CD8-positive, alpha-beta memory T cell (primary cell): ENCODE data around the gene CDH22. TPM values are rescaled to one million over a fixed set of nuclear protein-coding genes. Genes with fewer than 3 reads are reported as not detected.

Experiments used
- CTCF ChIA-PET: fragments of 350-600 bp; sonication (Branson Sonifier 250); formaldehyde crosslinking; loops from one replicate; lab custom pipeline; 2021; ENCODE audit warnings: antibody characterized with exemption; lab: Charles Lee
- POLR2A ChIA-PET: fragments of 350-600 bp; sonication (Branson Sonifier 250); formaldehyde crosslinking; loops from one replicate; lab custom pipeline; 2021; ENCODE audit warnings: antibody characterized with exemption; lab: Charles Lee
- DNase-seq, 5 donors: peaks; one replicate each; pipeline versions ENCODE4 v3.0.0 to v3.0.0-alpha.2; 2020 to 2022; ENCODE audit warnings: mixed read lengths in 1 of 5
- H3K27ac ChIP-seq: one replicate; pipeline ENCODE4 v1.7.0; 2013; ENCODE audit warnings: low read depth, mild to moderate bottlenecking, low read length, moderate library complexity
- H3K27me3 ChIP-seq: 2 replicates; pipeline ENCODE4 v1.7.0; 2013; ENCODE audit warnings: low read length, mild to moderate bottlenecking; ENCODE audit not compliant: insufficient read depth, poor library complexity, severe bottlenecking
- H3K36me3 ChIP-seq: 2 replicates; pipeline ENCODE4 v1.7.0; 2013; ENCODE audit warnings: mild to moderate bottlenecking, low read length, moderate library complexity; ENCODE audit not compliant: insufficient read depth
- H3K4me1 ChIP-seq: 2 replicates; pipeline ENCODE4 v1.7.0; 2013; ENCODE audit warnings: mild to moderate bottlenecking, low read length, moderate library complexity; ENCODE audit not compliant: insufficient read depth
- H3K4me3 ChIP-seq: 2 replicates; pipeline ENCODE4 v1.7.0; 2013; ENCODE audit warnings: mild to moderate bottlenecking, low read length
- H3K9me3 ChIP-seq: 2 replicates; pipeline ENCODE4 v1.7.0; 2013; ENCODE audit warnings: mild to moderate bottlenecking, low read length
- H3K27ac Mint-ChIP-seq, 8 donors: one replicate each; pipeline ENCODE4 v1.8.0; 2020 to 2021; ENCODE audit warnings: mixed read lengths in 8 of 8, mild to moderate bottlenecking in 6 of 8, inconsistent platforms in 3 of 8, moderate library complexity in 3 of 8
- H3K27me3 Mint-ChIP-seq, 2 donors: one replicate each; pipeline ENCODE4 v1.8.0; 2020 to 2021; ENCODE audit warnings: mixed read lengths in 2 of 2, mild to moderate bottlenecking in 1 of 2, moderate library complexity in 1 of 2
- H3K36me3 Mint-ChIP-seq, 3 donors: one replicate each; pipeline ENCODE4 v1.8.0; 2020 to 2021; ENCODE audit warnings: mixed read lengths in 3 of 3, inconsistent platforms in 1 of 3, mild to moderate bottlenecking in 1 of 3
- H3K4me1 Mint-ChIP-seq, 3 donors: one replicate each; pipeline ENCODE4 v1.8.0; 2020 to 2021; ENCODE audit warnings: mixed read lengths in 3 of 3, inconsistent platforms in 1 of 3, mild to moderate bottlenecking in 1 of 3
- H3K4me3 Mint-ChIP-seq, 7 donors: one replicate each; pipeline ENCODE4 v1.8.0; 2020 to 2021; ENCODE audit warnings: mixed read lengths in 7 of 7, mild to moderate bottlenecking in 6 of 7, moderate library complexity in 4 of 7, inconsistent platforms in 2 of 7
- H3K9me3 Mint-ChIP-seq, 5 donors: one replicate each; pipeline ENCODE4 v1.8.0; 2020 to 2022; ENCODE audit warnings: mixed read lengths in 5 of 5, mild to moderate bottlenecking in 3 of 5, moderate library complexity in 2 of 5, inconsistent platforms in 1 of 5
- polyA plus RNA-seq: library from polyadenylated mRNA; unstranded; fragments of 300-500 nt; fragmentation: Illumina TruSeq; gene quantifications from one replicate; pipeline ENCODE4 v1.2.3, GENCODE V29; 2021
- total RNA-seq, 2 experiments: library from RNA; stranded (reverse); gene quantifications; one replicate each; pipeline ENCODE4 v1.2.3, GENCODE V29; 2021

CDH22 gene
- total and polyA plus RNA-seq, 3 experiments from 2014 or later = not detected

- H3K27me3 ChIP-seq = no peaks in the 10 kb centered on the region
- no peak overlapping the region for H3K27ac Mint-ChIP-seq
- H3K27me3 Mint-ChIP-seq = peaks cover 11 to 43% of the 10 kb centered on the region in 2 donors
- CTCF ChIA-PET = no interaction called here
- H3K36me3 ChIP-seq = no peaks in the 10 kb centered on the region
- no peaks in the 10 kb centered on the region for H3K9me3 ChIP-seq
- no peaks in the 10 kb centered on the region for H3K4me1 ChIP-seq
- no peaks in the 10 kb centered on the region for H3K4me1 Mint-ChIP-seq
- POLR2A ChIA-PET = no interaction called here
- no peak for DNase-seq
- H3K4me3 ChIP-seq = no peak overlapping the region
- no peak overlapping the region for H3K27ac ChIP-seq
- no peaks in the 10 kb centered on the region for H3K36me3 Mint-ChIP-seq
- no peaks in the 10 kb centered on the region for H3K9me3 Mint-ChIP-seq
- no peak overlapping the region for H3K4me3 Mint-ChIP-seq
These were observed 152.2 kb downstream of the CDH22 start for GRCh38 chr20:46156065-46156464.

- no peaks in the 10 kb centered on the region for H3K4me1 Mint-ChIP-seq
- Histone ChIP-seq H3K4me1 (no peaks in the 10 kb centered on the region), H3K4me3 (no peak overlapping the region), H3K9me3 (no peaks in the 10 kb centered on the region), H3K36me3 (no peaks in the 10 kb centered on the region), H3K27ac (no peak overlapping the region), H3K27me3 (no peaks in the 10 kb centered on the region)
- no peak for DNase-seq
- POLR2A ChIA-PET = no interaction called here
- no peaks in the 10 kb centered on the region for H3K9me3 Mint-ChIP-seq
- H3K27me3 Mint-ChIP-seq = peaks cover 11 to 41% of the 10 kb centered on the region in 2 donors
- CTCF ChIA-PET = interaction anchor here (1.6 kb wide), 1 partner anchor 140 kb away, joined by 3 read pairs; no protein-coding TSS in a partner anchor
- H3K4me3 Mint-ChIP-seq = no peak overlapping the region
- no peak overlapping the region for H3K27ac Mint-ChIP-seq
- no peaks in the 10 kb centered on the region for H3K36me3 Mint-ChIP-seq
These were observed 153.5 kb downstream of the CDH22 start for GRCh38 chr20:46154796-46155195.

GRCh38 chr20:46154305-46154704, 154.0 kb downstream of the CDH22 start:
- H3K4me3 Mint-ChIP-seq = no peak overlapping the region
- H3K27ac Mint-ChIP-seq = no peak overlapping the region
- H3K27me3 Mint-ChIP-seq = peaks cover 11 to 39% of the 10 kb centered on the region in 2 donors
- Histone ChIP-seq H3K4me3 (no peak overlapping the region), H3K9me3 (no peaks in the 10 kb centered on the region), H3K4me1 (no peaks in the 10 kb centered on the region), H3K27me3 (no peaks in the 10 kb centered on the region), H3K36me3 (no peaks in the 10 kb centered on the region), H3K27ac (no peak overlapping the region)
- no peaks in the 10 kb centered on the region for H3K36me3 Mint-ChIP-seq
- no peaks in the 10 kb centered on the region for H3K9me3 Mint-ChIP-seq
- ChIA-PET CTCF (interaction anchor here (1.6 kb wide), 1 partner anchor 140 kb away, joined by 3 read pairs; no protein-coding TSS in a partner anchor), POLR2A (no interaction called here)
- DNase-seq = no peak
- H3K4me1 Mint-ChIP-seq = no peaks in the 10 kb centered on the region

- no peaks in the 10 kb centered on the region for H3K36me3 Mint-ChIP-seq
These were observed 155.3 kb downstream of the CDH22 start for GRCh38 chr20:46152824-46153586.

GRCh38 chr20:46151936-46152335, 156.4 kb downstream of the CDH22 start:
- CTCF ChIA-PET = interaction anchor here (1.2 kb wide), 1 partner anchor 11 kb away, joined by 3 read pairs; no protein-coding TSS in a partner anchor
- no peak overlapping the region for H3K4me3 ChIP-seq
- no peak for DNase-seq
- no peaks in the 10 kb centered on the region for H3K9me3 ChIP-seq
- no peaks in the 10 kb centered on the region for H3K36me3 Mint-ChIP-seq
- no peak overlapping the region for H3K27ac Mint-ChIP-seq
- H3K9me3 Mint-ChIP-seq = no peaks in the 10 kb centered on the region
- no peaks in the 10 kb centered on the region for H3K27me3 ChIP-seq
- H3K27me3 Mint-ChIP-seq = peaks cover 12 to 25% of the 10 kb centered on the region in 2 donors
- no peak overlapping the region for H3K4me3 Mint-ChIP-seq
- H3K36me3 ChIP-seq = no peaks in the 10 kb centered on the region
- POLR2A ChIA-PET = no interaction called here
- H3K4me1 Mint-ChIP-seq = no peaks in the 10 kb centered on the region
- H3K4me1 ChIP-seq = no peaks in the 10 kb centered on the region
- H3K27ac ChIP-seq = no peak overlapping the region

More at GRCh38 chr20:46152824-46153586, 155.3 kb downstream of the CDH22 start:
- no peaks in the 10 kb centered on the region for H3K36me3 ChIP-seq
- H3K9me3 Mint-ChIP-seq = no peaks in the 10 kb centered on the region
- CTCF ChIA-PET = interaction anchor here (1.6 kb wide), 1 partner anchor 138 kb away, joined by 3 read pairs; no protein-coding TSS in a partner anchor
- no peak overlapping the region for H3K27ac Mint-ChIP-seq
- no peak for DNase-seq
- H3K4me3 Mint-ChIP-seq = no peak overlapping the region
- POLR2A ChIA-PET = no interaction called here
- H3K27me3 ChIP-seq = no peaks in the 10 kb centered on the region
- H3K4me3 ChIP-seq = no peak overlapping the region
- no peaks in the 10 kb centered on the region for H3K9me3 ChIP-seq
- H3K27me3 Mint-ChIP-seq = peaks cover 11 to 29% of the 10 kb centered on the region in 2 donors
- H3K4me1 Mint-ChIP-seq = no peaks in the 10 kb centered on the region
- H3K27ac ChIP-seq = no peak overlapping the region
- no peaks in the 10 kb centered on the region for H3K4me1 ChIP-seq

- Histone ChIP-seq H3K4me3 (no peak overlapping the region), H3K9me3 (no peaks in the 10 kb centered on the region), H3K4me1 (no peaks in the 10 kb centered on the region), H3K36me3 (no peaks in the 10 kb centered on the region), H3K27ac (no peak overlapping the region), H3K27me3 (no peaks in the 10 kb centered on the region)
- DNase-seq = no peak
- ChIA-PET POLR2A (no interaction called here), CTCF (no interaction called here)
- Mint-ChIP-seq H3K4me3 (no peak overlapping the region), H3K36me3 (no peaks in the 10 kb centered on the region), H3K4me1 (no peaks in the 10 kb centered on the region), H3K27me3 (peaks cover 13 to 24% of the 10 kb centered on the region in 2 donors), H3K9me3 (no peaks in the 10 kb centered on the region), H3K27ac (peak overlapping the region in 1 of 8 donors; percentile 47)
These were observed 157.4 kb downstream of the CDH22 start for GRCh38 chr20:46150943-46151342.

GRCh38 chr20:46148313-46149208, 159.7 kb downstream of the CDH22 start:
- Histone ChIP-seq H3K9me3 (no peaks in the 10 kb centered on the region), H3K27me3 (no peaks in the 10 kb centered on the region), H3K4me1 (no peaks in the 10 kb centered on the region), H3K36me3 (no peaks in the 10 kb centered on the region), H3K4me3 (no peak overlapping the region), H3K27ac (no peak overlapping the region)
- DNase-seq = no peak
- H3K4me1 Mint-ChIP-seq = no peaks in the 10 kb centered on the region
- H3K27me3 Mint-ChIP-seq = peaks cover 8 to 11% of the 10 kb centered on the region in 2 donors
- CTCF ChIA-PET = no interaction called here
- H3K9me3 Mint-ChIP-seq = no peaks in the 10 kb centered on the region
- no peak overlapping the region for H3K4me3 Mint-ChIP-seq
- H3K27ac Mint-ChIP-seq = no peak overlapping the region
- POLR2A ChIA-PET = no interaction called here
- no peaks in the 10 kb centered on the region for H3K36me3 Mint-ChIP-seq

GRCh38 chr20:46145713-46146112, 162.6 kb downstream of the CDH22 start:
- Mint-ChIP-seq H3K27ac (no peak overlapping the region), H3K27me3 (peaks cover 18 to 30% of the 10 kb centered on the region in 2 donors), H3K4me1 (no peaks in the 10 kb centered on the region), H3K4me3 (no peak overlapping the region), H3K9me3 (no peaks in the 10 kb centered on the region), H3K36me3 (no peaks in the 10 kb centered on the region)
- Histone ChIP-seq H3K27ac (no peak overlapping the region), H3K27me3 (peaks cover 5% of the 10 kb centered on the region), H3K4me3 (no peak overlapping the region), H3K9me3 (no peaks in the 10 kb centered on the region), H3K4me1 (no peaks in the 10 kb centered on the region), H3K36me3 (no peaks in the 10 kb centered on the region)
- ChIA-PET CTCF (no interaction called here), POLR2A (no interaction called here)
- DNase-seq = no peak
